WTC11 (cell line): ENCODE data around the gene EFCC1.

Experiments
- AFF4 ChIP-seq: sonication (generic); formaldehyde crosslinking; IDR thresholded peaks from 2 replicates; pipeline ENCODE4 v1.8.1; 2023; ENCODE audit warnings: mild to moderate bottlenecking, missing genetic modification reagents, borderline replicate concordance
- ATF3 ChIP-seq: sonication (generic); formaldehyde crosslinking; conservative IDR thresholded peaks from 2 replicates; pipeline ENCODE4 v1.8.1; 2022; ENCODE audit warnings: mild to moderate bottlenecking, missing genetic modification reagents
- CTCF ChIP-seq: fragments of 200-600 bp; IDR thresholded peaks from 2 replicates; pipeline ENCODE4 v1.8.0; 2022; ENCODE audit warnings: antibody characterized with exemption
- ETV6 ChIP-seq: sonication (generic); formaldehyde crosslinking; IDR thresholded peaks from 2 replicates; pipeline ENCODE4 v1.8.1; 2022; ENCODE audit warnings: mild to moderate bottlenecking, missing genetic modification reagents
- IRF2 ChIP-seq: sonication (generic); formaldehyde crosslinking; IDR thresholded peaks from 2 replicates; pipeline ENCODE4 v1.8.0; 2022; ENCODE audit warnings: low read depth, missing genetic modification reagents, borderline replicate concordance
- MXD4 ChIP-seq: fragments of 250-450 bp; sonication (Bioruptor Pico); IDR thresholded peaks from 2 replicates; pipeline ENCODE4 v1.8.0; 2021; ENCODE audit warnings: mild to moderate bottlenecking, moderate library complexity, borderline replicate concordance
- MYBL2 ChIP-seq: sonication (generic); formaldehyde crosslinking; IDR thresholded peaks from 2 replicates; pipeline ENCODE4 v1.8.1; 2023; ENCODE audit warnings: mild to moderate bottlenecking, moderate library complexity, missing genetic modification reagents
- NFYB ChIP-seq: sonication (generic); formaldehyde crosslinking; conservative IDR thresholded peaks from 2 replicates; pipeline ENCODE4 v1.8.0; 2022; ENCODE audit warnings: low read depth, missing genetic modification reagents
- USF1 ChIP-seq: sonication (generic); formaldehyde crosslinking; IDR thresholded peaks from 2 replicates; pipeline ENCODE4 v1.8.0; 2022; ENCODE audit warnings: mild to moderate bottlenecking, missing genetic modification reagents
- TF ChIP-seq, protein P1 (sequence below): sonication (generic); formaldehyde crosslinking; IDR thresholded peaks from 2 replicates; pipeline ENCODE4 v1.8.0; 2022; ENCODE audit warnings: mild to moderate bottlenecking, missing genetic modification reagents
- TF ChIP-seq, protein P2 (sequence below): sonication (generic); formaldehyde crosslinking; conservative IDR thresholded peaks from 2 replicates; pipeline ENCODE4 v1.8.1; 2023; ENCODE audit warnings: mild to moderate bottlenecking, low read depth, missing genetic modification reagents, moderate library complexity

- TF ChIP-seq USF1 (no peak), AFF4 (CRISPR knock-in tag) (no peak), CTCF (no peak), NFYB (CRISPR knock-in tag) (no peak), ETV6 (CRISPR knock-in tag) (no peak), IRF2 (no peak), ATF3 (no peak), MXD4 (no peak), MYBL2 (CRISPR knock-in tag) (no peak)
- TF ChIP-seq, protein P1, sequence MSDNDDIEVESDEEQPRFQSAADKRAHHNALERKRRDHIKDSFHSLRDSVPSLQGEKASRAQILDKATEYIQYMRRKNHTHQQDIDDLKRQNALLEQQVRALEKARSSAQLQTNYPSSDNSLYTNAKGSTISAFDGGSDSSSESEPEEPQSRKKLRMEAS (CRISPR knock-in tag) = no peak
- TF ChIP-seq, protein P2, sequence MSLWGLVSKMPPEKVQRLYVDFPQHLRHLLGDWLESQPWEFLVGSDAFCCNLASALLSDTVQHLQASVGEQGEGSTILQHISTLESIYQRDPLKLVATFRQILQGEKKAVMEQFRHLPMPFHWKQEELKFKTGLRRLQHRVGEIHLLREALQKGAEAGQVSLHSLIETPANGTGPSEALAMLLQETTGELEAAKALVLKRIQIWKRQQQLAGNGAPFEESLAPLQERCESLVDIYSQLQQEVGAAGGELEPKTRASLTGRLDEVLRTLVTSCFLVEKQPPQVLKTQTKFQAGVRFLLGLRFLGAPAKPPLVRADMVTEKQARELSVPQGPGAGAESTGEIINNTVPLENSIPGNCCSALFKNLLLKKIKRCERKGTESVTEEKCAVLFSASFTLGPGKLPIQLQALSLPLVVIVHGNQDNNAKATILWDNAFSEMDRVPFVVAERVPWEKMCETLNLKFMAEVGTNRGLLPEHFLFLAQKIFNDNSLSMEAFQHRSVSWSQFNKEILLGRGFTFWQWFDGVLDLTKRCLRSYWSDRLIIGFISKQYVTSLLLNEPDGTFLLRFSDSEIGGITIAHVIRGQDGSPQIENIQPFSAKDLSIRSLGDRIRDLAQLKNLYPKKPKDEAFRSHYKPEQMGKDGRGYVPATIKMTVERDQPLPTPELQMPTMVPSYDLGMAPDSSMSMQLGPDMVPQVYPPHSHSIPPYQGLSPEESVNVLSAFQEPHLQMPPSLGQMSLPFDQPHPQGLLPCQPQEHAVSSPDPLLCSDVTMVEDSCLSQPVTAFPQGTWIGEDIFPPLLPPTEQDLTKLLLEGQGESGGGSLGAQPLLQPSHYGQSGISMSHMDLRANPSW (CRISPR knock-in tag) = no peak
Measured at GRCh38 chr3:129004639-129005295, 3.7 kb downstream of the EFCC1 start.
